Measurements from ENCODE around the gene FAM222B. TPM values are rescaled to one million over a fixed set of nuclear protein-coding genes. Genes with fewer than 3 reads are reported as not detected.

The FAM222B gene
- total and polyA plus RNA-seq, 9 of the 15 experiments (the other 6 are each of a cell fraction or from before 2014, with no cell fraction given), result 4.0 to 34.6 (median 7.5) TPM

DNA sequence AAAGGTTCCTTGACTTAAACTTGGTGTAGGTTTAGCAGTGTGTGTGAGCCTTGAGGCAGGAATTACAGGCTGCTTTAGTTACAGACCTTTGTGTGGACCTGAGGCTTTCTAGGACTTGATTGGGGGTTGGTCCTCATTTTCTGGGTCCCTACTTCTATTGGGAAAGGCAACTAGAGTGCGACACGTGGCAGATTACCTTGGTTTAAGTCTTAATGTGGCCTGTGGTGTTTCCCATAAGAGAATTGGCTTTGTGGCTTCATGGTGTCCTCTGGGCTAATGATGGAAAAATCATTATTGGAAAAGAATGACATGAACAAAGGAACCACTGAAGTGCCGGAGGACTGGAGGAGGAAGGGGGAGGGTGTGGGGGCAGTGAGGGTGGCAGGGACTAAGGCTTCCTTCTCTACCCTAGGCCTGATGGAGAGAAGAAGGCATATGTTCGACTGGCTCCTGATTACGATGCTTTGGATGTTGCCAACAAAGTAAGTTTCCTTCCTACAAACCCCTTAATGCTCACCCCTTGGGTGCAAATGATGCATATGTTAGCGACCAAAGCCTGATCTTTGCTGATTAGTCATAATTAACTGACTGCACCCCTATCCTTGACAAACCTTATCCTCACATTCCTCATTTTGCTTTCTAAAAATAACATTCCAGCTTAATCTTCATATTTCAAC is 119.3 kb downstream of the FAM222B start (continued):
- TF ChIP-seq KAT7 (CRISPR knock-in tag; IDR thresholded peaks at IDR 0.05; ENCODE audit: borderline replicate concordance) (no peak), RBM34 (IDR thresholded peaks at IDR 0.05; ENCODE audit: borderline replicate concordance, insufficient read depth, low read length) (no peak), ZNF253 (CRISPR knock-in tag; conservative IDR thresholded peaks at IDR 0.05) (0 out of 2 replicates have a peak, but pooled peaks have one; percentile 23), ZNF174 (CRISPR knock-in tag; IDR thresholded peaks at IDR 0.05) (no peak)

DNA sequence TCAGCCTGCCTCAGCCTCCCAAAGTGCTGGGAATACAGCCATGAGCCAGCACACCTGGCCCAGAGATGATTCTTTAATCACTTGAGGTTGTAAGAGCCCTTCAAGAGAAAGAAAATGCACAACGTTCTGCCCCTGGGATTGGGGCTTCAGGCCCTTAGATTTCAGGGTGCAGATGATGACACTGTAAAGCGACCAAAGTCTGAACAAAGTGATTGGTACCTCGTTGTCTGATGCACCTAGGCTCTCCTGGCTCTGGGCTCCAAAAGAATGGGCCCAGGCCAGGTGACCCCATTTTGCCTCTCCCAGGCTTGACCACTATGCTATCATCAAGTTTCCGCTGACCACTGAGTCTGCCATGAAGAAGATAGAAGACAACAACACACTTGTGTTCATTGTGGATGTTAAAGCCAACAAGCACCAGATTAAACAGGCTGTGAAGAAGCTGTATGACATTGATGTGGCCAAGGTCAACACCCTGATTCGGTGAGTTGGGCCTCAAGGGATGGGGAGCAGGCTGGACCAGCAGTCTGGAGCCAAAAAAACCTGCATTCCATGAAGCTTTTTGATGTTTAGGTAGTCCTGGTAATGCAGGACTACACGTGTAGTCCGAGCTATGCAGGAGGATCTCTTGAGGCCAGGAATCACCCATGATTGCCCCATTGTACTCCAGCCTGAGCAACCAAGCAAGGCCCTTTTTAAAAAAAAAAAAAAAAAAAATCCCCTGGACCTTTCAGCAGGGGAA is 120.0 kb downstream of the FAM222B start:
- ATAC-seq (no peak), DNase-seq (ENCODE audit: extremely low read depth in 1 of 4, low spot score in 3 of 4) (no peak), FAIRE-seq (no peak)
- Histone ChIP-seq H3K27me3 (ENCODE audit: control insufficient read depth in 2 of 2, insufficient read depth in 2 of 2, low read length in 2 of 2) (no peaks in the 10 kb centered on the region), H3K4me1 (replicated peaks in 1 of 2; ENCODE audit: control insufficient read depth in 2 of 2, insufficient read depth in 2 of 2, low read length in 2 of 2) (peaks cover 50 to 57% of the 10 kb centered on the region in 2 experiments), H3K9ac (ENCODE audit: insufficient read depth in 1 of 2, low read depth in 2 of 2, low read length in 2 of 2) (peak overlapping the region; percentile 97 to 100), H3K79me2 (ENCODE audit: control insufficient read depth, insufficient read depth, low read length) (peaks cover 79% of the 10 kb centered on the region), H3K4me2 (ENCODE audit: insufficient read depth, low read length) (peak overlapping the region; percentile 96), H3K9me3 (replicated peaks; ENCODE audit: control insufficient read depth, insufficient read depth, low read depth, low read length) (no peaks in the 10 kb centered on the region), H4K20me1 (replicated peaks; ENCODE audit: control insufficient read depth, insufficient read depth, low read length) (peaks cover 48% of the 10 kb centered on the region), H3K9me1 (ENCODE audit: control insufficient read depth, insufficient read depth, low read length) (no peaks in the 10 kb centered on the region), H2AFZ (ENCODE audit: low read depth, low read length) (no peak overlapping the region), H3K4me3 (peak overlapping the region; percentile 75), H3K27ac (ENCODE audit: extremely low read depth, low read depth, low read length) (peak overlapping the region; percentile 95), H3K36me3 (ENCODE audit: control insufficient read depth, insufficient read depth, low read length) (peaks cover 56% of the 10 kb centered on the region)
- BruUV-seq (replicated peaks), result TSS peak; percentile 8
- ChIA-PET CTCF (ENCODE audit: low intra/inter-chr PET ratio) (interaction anchor here (2.1 kb wide), 1 partner anchor 27 kb away, joined by 10 read pairs; no protein-coding TSS in a partner anchor), POLR2A (interaction anchor here (0.6 to 11.1 kb wide), 11 partner anchors 12 to 384 kb away, joined by 3 to 367 read pairs (median 5); partner anchors contain the start of genes PROCA1, SDF2, SUPT6H and TRAF4)
- intact Hi-C loops (cut with micrococcal nuclease) (loop anchor here (10.0 kb wide), 1 partner anchor 392 kb away; no protein-coding TSS in a partner anchor), in situ Hi-C loops (cut with MboI) (no loop called here)
- no peak for TF ChIP-seq RB1 (IDR thresholded peaks at IDR 0.05; ENCODE audit: low read depth)
- TF ChIP-seq POLR2B (IDR thresholded peaks at IDR 0.05; ENCODE audit: low read depth, partially characterized antibody), result peak; percentile 26
- no peak for TF ChIP-seq PTTG1 (tag; IDR thresholded peaks at IDR 0.05; ENCODE audit: low read depth)
- TF ChIP-seq XRCC5 (IDR thresholded peaks at IDR 0.05; ENCODE audit: low read depth, low read length), result 0 out of 2 replicates have a peak, but pooled peaks have one; percentile 25
- no peak for TF ChIP-seq LCOR (CRISPR knock-in tag; IDR thresholded peaks at IDR 0.05)
- no peak for TF ChIP-seq ZNF197 (CRISPR knock-in tag; IDR thresholded peaks at IDR 0.05; ENCODE audit: low read depth)
- peak; percentile 41; the same call in 1 of the 2 replicates for TF ChIP-seq SUPT5H (IDR thresholded peaks at IDR 0.05)
- 0 out of 2 replicates have a peak, but pooled peaks have one; percentile 1 for TF ChIP-seq DPF2 (IDR thresholded peaks at IDR 0.05)
- peak; percentile 53 for TF ChIP-seq KDM5B (IDR thresholded peaks at IDR 0.05; ENCODE audit: insufficient replicate concordance, low read depth, low read length)
- TF ChIP-seq, protein P1, sequence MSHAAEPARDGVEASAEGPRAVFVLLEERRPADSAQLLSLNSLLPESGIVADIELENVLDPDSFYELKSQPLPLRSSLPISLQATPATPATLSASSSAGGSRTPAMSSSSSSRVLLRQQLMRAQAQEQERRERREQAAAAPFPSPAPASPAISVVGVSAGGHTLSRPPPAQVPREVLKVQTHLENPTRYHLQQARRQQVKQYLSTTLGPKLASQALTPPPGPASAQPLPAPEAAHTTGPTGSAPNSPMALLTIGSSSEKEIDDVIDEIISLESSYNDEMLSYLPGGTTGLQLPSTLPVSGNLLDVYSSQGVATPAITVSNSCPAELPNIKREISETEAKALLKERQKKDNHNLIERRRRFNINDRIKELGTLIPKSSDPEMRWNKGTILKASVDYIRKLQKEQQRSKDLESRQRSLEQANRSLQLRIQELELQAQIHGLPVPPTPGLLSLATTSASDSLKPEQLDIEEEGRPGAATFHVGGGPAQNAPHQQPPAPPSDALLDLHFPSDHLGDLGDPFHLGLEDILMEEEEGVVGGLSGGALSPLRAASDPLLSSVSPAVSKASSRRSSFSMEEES (CRISPR knock-in tag; IDR thresholded peaks at IDR 0.05), result peak; percentile 42; the same call in 1 of the 2 replicates
- 0 out of 2 replicates have a peak, but pooled peaks have one; percentile 5 for TF ChIP-seq ZNF384 (IDR thresholded peaks at IDR 0.05; ENCODE audit: low read depth, low read length)
- peak; percentile 58 for TF ChIP-seq POLR2A (conservative IDR thresholded peaks at IDR 0.05)
- TF ChIP-seq, protein P2, sequence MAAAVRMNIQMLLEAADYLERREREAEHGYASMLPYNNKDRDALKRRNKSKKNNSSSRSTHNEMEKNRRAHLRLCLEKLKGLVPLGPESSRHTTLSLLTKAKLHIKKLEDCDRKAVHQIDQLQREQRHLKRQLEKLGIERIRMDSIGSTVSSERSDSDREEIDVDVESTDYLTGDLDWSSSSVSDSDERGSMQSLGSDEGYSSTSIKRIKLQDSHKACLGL (CRISPR knock-in tag; IDR thresholded peaks at IDR 0.05; ENCODE audit: borderline replicate concordance, poor library complexity, severe bottlenecking), result no peak
- no peak for TF ChIP-seq ZNF263 (CRISPR knock-in tag; IDR thresholded peaks at IDR 0.05; ENCODE audit: borderline replicate concordance)
- WGBS (ENCODE audit: insufficient coverage, low coverage, missing lambda C conversion rate), result 8% methylated on average over 7 of the region's 7 CpGs

All from K562 (cell line).